ENCODE data around the gene CDK12. TPM values are rescaled to one million over a fixed set of nuclear protein-coding genes. Genes with fewer than 3 reads are reported as not detected.
"Not testable (repeated sequence)": the region's sequence is repeated elsewhere in the genome, so short reads cannot be mapped to it uniquely, and the experiment has no call there.

CDK12 gene
- total RNA-seq = 10 to 100 TPM; 24.3 to 46.0 (median 32.7) TPM
- polyA plus RNA-seq = 10 to 100 TPM in 1 of 3 donors, 1 to 10 TPM in 2; 5.4 to 24.2 (median 9.2) TPM

DNA sequence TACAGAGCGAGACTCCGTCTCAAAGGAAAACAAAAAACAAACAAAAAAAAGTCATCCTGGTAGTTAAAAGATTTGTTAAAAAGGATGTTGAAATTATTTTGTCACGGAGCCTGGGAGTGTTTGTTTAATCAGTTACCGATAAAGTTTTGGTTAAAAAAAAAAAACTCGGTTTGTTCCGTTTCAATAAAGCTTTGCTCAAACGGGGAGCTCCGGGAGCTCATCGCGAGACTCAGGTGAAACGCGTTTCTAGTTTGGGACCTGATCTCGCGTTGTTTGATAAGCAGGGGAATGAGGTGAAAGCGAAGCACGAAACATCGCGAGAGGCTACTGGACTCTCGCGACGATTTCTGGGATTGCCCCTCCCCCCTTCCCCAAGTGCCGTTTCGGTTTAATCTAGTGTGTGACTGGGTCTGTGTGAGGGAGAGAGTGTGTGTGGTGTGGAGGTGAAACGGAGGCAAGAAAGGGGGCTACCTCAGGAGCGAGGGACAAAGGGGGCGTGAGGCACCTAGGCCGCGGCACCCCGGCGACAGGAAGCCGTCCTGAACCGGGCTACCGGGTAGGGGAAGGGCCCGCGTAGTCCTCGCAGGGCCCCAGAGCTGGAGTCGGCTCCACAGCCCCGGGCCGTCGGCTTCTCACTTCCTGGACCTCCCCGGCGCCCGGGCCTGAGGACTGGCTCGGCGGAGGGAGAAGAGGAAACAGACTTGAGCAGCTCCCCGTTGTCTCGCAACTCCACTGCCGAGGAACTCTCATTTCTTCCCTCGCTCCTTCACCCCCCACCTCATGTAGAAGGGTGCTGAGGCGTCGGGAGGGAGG lies at the start of gene CDK12:
Gene CDK12 (plus strand): TSS at position 374 of the 813 bp plus-strand sequence. CDS start 586 bp downstream, outside the sequence.
- intact Hi-C loops (cut with DNase I) = loop anchor here (1.0 to 2.0 kb wide), 2 partner anchors 10 to 61 kb away; partner anchors contain the start of genes FBXL20 and MED1
- WGBS, 2 donors = 1 to 2% methylated on average over 51 of the region's 51 CpGs
- TF ChIP-seq, protein P1, sequence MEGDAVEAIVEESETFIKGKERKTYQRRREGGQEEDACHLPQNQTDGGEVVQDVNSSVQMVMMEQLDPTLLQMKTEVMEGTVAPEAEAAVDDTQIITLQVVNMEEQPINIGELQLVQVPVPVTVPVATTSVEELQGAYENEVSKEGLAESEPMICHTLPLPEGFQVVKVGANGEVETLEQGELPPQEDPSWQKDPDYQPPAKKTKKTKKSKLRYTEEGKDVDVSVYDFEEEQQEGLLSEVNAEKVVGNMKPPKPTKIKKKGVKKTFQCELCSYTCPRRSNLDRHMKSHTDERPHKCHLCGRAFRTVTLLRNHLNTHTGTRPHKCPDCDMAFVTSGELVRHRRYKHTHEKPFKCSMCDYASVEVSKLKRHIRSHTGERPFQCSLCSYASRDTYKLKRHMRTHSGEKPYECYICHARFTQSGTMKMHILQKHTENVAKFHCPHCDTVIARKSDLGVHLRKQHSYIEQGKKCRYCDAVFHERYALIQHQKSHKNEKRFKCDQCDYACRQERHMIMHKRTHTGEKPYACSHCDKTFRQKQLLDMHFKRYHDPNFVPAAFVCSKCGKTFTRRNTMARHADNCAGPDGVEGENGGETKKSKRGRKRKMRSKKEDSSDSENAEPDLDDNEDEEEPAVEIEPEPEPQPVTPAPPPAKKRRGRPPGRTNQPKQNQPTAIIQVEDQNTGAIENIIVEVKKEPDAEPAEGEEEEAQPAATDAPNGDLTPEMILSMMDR (IDR thresholded peaks at IDR 0.05) = no peak
- TF ChIP-seq EP300 (IDR thresholded peaks at IDR 0.05) (peak in 1 of 4 donors; percentile 24), POLR2A (IDR thresholded peaks at IDR 0.05) (peak; percentile 87 to 90), POLR2AphosphoS5 (IDR thresholded peaks at IDR 0.05) (peak; percentile 91 to 97 (median 94))

DNA sequence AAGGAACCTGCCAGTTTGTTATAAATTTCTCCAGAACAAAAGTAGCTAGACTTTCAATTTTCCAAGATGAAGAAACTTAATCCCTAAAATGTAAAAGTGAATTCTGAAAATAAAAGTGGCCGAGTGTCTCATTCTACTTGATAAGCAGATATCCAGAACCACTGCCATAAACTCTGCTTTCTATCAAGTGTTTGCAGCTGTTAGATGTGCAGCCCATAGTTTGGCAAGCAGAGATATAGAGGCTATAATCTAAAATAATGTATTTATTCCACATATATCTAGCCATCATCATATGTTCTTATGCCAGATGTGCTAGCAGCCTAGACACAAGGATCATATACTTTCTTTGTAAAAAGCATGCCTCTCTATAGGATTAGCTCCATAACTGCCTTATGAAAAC lies 45.1 kb upstream of the CDK12 start:
- intact Hi-C loops (cut with DNase I) = no loop called here
- H3K36me3 ChIP-seq = peaks cover 26 to 97% (median 54%) of the 10 kb centered on the region in 4 donors
- 89 to 92% methylated on average over 1 of the region's 1 CpG for WGBS, 2 donors

More for the DNA sequence above, at the start of gene CDK12:
- Histone ChIP-seq H3K4me3 (peak within 1 kb of the TSS; percentile 67 to 92 (median 80)), H3K9me3 (no peaks in the 10 kb centered on the region), H3K27me3 (no peaks in the 10 kb centered on the region), H3K36me3 (no peaks in the 10 kb centered on the region), H3K27ac (peak within 1 kb of the TSS; percentile 92 to 99 (median 96)), H3K4me1 (peaks cover 0 to 39% (median 30%) of the 10 kb centered on the region in 4 donors)
- peak; percentile 99 for DNase-seq

GRCh38 chr17:39429600-39429999 lies 31.7 kb upstream of the CDK12 start:
- no peak overlapping the region for H3K27ac ChIP-seq

More for the DNA sequence above, 45.1 kb upstream of the CDK12 start:
- Histone ChIP-seq H3K4me3 (no peak overlapping the region), H3K27ac (no peak overlapping the region), H3K9me3 (no peaks in the 10 kb centered on the region), H3K4me1 (no peaks in the 10 kb centered on the region), H3K27me3 (no peaks in the 10 kb centered on the region)
- no peak for DNase-seq
- TF ChIP-seq, protein P1 (IDR thresholded peaks at IDR 0.05) = no peak
- no peak for TF ChIP-seq POLR2AphosphoS5 (IDR thresholded peaks at IDR 0.05)
- no peak for TF ChIP-seq EP300 (IDR thresholded peaks at IDR 0.05)
- TF ChIP-seq POLR2A (IDR thresholded peaks at IDR 0.05) = no peak

GRCh38 chr17:39439868-39440267 lies 21.4 kb upstream of the CDK12 start:
- H3K4me1 ChIP-seq; H3K9me3 ChIP-seq; H3K27ac ChIP-seq; H3K27me3 ChIP-seq; DNase-seq; intact Hi-C loops (cut with DNase I); H3K4me3 ChIP-seq: not testable (repeated sequence)
- WGBS, 2 donors = 97 to 98% methylated on average over 2 of the region's 2 CpGs
- peaks cover 37 to 98% (median 53%) of the 10 kb centered on the region in 4 donors for H3K36me3 ChIP-seq

More at GRCh38 chr17:39429600-39429999, 31.7 kb upstream of the CDK12 start:
- no peaks in the 10 kb centered on the region for H3K27me3 ChIP-seq
- peak; percentile 26 for DNase-seq
- no peaks in the 10 kb centered on the region for H3K4me1 ChIP-seq
- TF ChIP-seq POLR2A (IDR thresholded peaks at IDR 0.05) (no peak), POLR2AphosphoS5 (IDR thresholded peaks at IDR 0.05) (no peak), EP300 (IDR thresholded peaks at IDR 0.05) (no peak)
- TF ChIP-seq, protein P1 (IDR thresholded peaks at IDR 0.05) = no peak
- H3K9me3 ChIP-seq = no peaks in the 10 kb centered on the region
- intact Hi-C loops (cut with DNase I) = no loop called here
- WGBS, 2 donors = 97 to 99% methylated on average over 4 of the region's 4 CpGs
- no peak overlapping the region for H3K4me3 ChIP-seq
- peaks cover 11 to 100% (median 63%) of the 10 kb centered on the region in 4 donors for H3K36me3 ChIP-seq

- Histone ChIP-seq H3K9me3 (no peaks in the 10 kb centered on the region), H3K36me3 (peaks cover 32 to 98% (median 49%) of the 10 kb centered on the region in 4 donors), H3K27me3 (no peaks in the 10 kb centered on the region), H3K4me3 (no peak overlapping the region), H3K4me1 (no peaks in the 10 kb centered on the region), H3K27ac (no peak overlapping the region)
- TF ChIP-seq POLR2A (IDR thresholded peaks at IDR 0.05) = no peak
- TF ChIP-seq, protein P1 (IDR thresholded peaks at IDR 0.05) = no peak
- TF ChIP-seq POLR2AphosphoS5 (IDR thresholded peaks at IDR 0.05) = no peak
- TF ChIP-seq EP300 (IDR thresholded peaks at IDR 0.05) = no peak
- intact Hi-C loops (cut with DNase I) = no loop called here
- no peak for DNase-seq
Observed at GRCh38 chr17:39443326-39443725, 18.0 kb upstream of the CDK12 start.
